Ureter (tissue), 1 donor: ENCODE data around the gene ANKS1A. TPM values are rescaled to one million over a fixed set of nuclear protein-coding genes. Genes with fewer than 3 reads are reported as not detected.
"Not testable (repeated sequence)": the region's sequence is repeated elsewhere in the genome, so short reads cannot be mapped to it uniquely, and the experiment has no call there.

Source experiments
- DNase-seq: peaks from one replicate; pipeline ENCODE4 v3.0.0-alpha.2; 2020; ENCODE audit warnings: low spot score
- total RNA-seq: library from RNA; stranded (reverse); gene quantifications from one replicate; pipeline ENCODE4 v1.2.4, GENCODE V29; 2023
- donor health status: DM: yes; HTN: yes; CAD: no.

ANKS1A gene
- 36.0 TPM for total RNA-seq

DNA sequence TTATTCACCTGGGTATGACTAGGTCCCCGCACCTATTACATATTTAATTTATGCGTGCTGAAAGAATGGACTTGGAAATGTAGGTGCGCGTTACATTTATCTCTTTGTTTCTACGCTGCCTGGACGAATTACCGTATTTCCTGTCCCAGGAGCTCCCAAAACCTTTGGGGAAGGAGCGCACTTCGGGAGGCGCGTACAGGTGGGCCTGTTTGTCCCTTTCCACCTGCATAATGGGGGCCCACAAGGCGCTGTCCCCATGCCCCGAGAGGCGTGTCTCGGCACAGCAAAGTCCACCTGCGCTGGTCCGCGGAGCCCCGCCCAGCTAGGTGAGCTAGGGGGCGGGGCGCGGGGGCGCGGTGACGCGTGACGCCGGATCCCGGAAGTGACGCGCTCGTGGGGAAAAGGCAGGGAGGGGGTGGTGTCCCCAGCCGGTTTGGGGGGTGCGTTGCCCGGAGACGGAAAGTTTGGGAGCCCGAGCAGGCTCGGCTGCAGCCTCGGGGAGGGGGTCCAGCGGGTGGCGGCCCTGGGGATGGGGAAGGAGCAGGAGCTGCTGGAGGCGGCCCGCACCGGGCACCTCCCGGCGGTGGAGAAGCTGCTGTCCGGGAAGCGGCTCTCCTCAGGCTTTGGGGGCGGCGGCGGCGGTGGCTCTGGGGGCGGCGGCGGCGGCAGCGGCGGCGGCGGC is at the start of gene ANKS1A:
Gene ANKS1A (plus strand): TSS at position 382 of the 682 bp plus-strand sequence. CDS start 148 bp downstream, at position 530.
- DNase-seq = peak; percentile 88

DNA sequence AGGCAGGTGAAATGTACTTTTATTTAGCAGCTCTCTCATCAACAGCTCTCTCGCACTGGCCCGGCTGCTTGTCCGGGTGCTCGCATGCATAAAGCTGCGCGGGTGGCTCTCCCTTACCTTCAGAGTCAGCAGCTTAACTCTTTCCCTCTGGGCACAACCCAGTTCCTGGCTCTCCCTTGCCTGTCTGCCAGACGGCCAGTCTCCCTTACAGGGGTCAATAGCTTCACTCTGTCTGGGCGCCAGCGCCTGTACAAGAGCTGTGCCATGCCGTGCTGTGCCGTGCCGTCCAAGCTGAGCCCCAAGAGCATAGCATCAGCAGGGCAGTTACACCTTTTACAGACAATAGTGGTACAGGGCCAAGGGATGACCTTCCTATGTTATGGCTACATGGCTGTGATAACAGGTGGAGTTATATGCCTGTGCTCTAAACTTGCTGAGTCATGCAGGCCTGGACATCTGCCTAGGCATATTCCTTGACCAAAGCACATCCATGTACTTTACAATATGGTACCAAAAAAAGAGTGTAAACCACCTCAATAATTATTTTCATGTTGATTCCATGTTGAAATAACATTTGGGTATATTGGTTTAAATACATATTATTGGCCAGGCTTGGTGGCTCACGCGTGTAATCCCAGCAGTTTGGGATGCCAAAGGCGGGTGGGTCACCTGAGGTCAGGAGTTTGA is 49.2 kb upstream of the ANKS1A start:
- no peak for DNase-seq

- not testable (repeated sequence) for DNase-seq
These were observed 40.0 kb upstream of the ANKS1A start for GRCh38 chr6:34849066-34849465.

DNA sequence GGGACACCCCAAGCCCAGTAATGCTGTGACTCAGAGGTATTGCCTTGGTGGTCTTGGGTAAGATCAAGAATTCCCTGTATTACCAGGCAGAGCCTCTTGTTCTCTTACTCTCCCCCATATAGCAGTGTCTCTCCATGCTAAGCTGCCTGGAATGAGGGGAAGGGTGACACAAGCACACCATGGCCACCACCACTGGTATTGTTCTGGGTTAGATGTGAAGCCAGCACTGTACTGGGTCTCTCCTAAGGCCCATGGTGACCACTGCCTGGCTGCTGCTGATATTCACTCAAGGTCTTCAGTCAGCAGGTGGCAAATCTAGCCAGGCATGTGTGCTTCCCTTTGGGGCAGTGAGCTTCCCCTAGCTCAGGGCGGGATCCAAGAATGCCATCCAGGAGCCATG is 37.7 kb upstream of the ANKS1A start:
- no peak for DNase-seq

DNA sequence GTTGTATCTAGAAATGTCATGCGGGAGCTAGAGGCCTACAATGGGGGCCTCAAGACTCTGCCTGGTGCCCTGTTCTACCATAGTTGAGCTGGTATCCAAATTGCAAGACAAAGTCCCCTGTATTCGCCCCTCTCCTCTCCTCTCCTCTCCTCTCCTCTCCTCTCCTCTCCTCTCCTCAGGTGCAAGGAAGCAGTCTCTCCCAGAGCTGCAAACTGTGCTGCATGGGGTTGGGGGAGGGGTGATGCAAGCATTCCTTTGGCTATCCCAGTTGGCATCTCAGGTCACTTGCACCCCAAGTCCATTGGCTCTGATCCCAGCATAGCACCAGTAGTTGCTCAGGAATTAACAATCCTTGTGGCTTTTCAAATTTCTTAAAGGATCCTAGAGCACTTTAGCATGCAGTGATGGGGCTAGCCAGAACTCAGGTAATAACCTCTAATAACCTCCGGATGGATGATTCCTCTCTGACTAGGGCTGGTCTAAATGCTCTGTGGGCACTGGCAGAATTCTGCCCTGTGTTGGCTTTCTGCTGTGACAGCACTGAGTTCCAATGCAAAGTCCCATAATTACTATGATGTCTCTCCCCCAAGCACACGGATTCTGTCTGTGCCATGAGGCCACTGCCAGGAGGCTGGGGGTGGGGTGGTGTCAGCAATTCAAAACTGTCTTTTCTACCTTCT is 36.5 kb upstream of the ANKS1A start:
- no peak for DNase-seq

- no peak for DNase-seq
These were observed 33.6 kb upstream of the ANKS1A start for GRCh38 chr6:34855463-34855862.

DNA sequence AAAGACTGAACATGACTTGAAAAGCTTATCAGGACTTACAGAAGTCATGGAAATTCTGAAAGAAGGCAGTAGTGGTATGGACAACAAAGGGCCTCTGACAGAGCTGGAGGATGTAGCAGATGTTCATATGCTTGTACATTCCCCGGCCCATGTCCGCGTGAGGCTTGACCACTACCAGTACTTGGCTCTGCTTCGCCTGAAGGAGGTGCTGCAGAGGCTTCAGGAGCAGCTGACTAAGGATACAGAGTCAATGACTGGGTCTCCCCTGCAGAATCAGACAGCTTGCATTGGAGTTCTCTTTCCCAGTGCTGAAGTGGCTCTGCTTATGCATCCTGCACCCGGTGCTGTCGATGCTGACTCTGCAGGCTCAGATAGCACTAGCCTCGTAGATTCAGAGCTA is 30.4 kb upstream of the ANKS1A start:
- DNase-seq = no peak

DNA sequence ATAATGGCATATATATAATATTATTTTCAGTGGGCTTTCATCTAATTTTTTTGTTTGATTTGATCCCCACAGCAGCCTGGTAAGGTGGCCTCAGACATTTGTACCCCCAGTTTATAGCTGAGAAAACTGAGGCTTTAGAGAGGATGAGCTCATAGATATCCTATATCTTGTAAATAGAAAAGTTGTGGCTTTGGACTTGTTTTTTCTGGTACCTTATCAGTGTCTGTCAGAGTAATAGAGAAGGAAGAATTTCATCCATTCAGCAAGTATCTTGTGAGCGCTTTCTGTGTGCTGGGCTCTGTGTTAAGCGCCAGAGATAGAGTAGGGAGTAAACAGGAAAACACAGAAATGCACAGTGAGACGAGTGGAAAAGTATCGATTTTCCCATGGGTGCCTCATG is 29.1 kb upstream of the ANKS1A start:
- DNase-seq = no peak

DNA sequence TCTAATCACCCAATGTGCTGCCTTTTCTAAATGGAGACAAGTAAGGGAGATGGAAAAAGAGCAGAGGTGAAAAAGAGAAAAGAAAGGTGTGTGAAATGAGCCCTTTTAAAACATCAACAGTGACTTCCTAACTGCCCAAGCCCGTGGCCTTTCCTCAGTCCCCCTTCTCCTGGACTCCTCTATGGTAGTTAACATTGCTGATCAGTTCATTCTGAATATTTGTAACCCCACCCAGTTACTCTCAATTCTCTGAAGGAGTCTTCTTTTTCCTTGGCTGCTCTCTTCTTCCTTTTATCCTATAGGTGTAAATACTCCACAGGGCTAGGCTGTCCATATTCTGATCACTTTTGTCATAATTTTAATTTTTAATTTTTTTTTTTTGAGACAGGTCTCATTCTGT is 28.3 kb upstream of the ANKS1A start:
- DNase-seq = no peak

DNA sequence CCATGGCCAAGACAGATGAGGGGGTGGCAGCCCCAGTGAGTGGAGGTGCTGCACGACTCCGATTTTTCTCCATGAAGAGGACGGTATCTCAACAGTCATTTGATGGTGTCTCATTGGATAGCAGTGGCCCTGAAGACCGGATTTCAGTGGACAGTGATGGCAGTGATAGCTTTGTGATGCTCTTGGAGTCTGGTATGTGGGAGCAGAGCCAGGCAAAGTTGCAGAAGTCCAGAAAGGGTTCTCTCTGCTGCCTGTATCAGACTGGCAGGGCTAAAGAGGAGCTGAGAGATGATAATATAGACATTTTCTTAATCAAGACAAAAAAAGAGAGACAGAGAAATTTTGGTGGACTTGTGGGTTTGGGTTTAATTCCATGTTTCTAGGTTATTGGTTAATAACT is 25.0 kb upstream of the ANKS1A start:
- no peak for DNase-seq

DNA sequence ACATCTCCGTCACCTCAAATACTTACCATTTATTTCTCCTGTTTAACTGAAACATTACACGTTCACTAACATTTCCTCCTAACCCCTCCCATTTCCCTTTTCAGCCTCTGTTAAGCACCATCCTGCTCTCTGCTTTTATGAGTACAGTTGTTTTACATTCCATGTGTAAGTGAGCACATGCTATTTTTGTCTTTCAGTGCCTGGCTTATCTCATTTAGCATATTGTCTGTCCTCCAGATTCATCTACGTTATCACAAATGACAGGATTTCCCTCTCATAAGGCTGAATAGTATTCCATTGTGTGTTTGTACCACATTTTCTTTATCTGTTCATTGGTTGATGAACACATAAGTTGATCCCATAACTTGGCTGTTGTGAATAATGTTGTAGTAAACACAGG is 23.9 kb upstream of the ANKS1A start:
- DNase-seq = no peak

GRCh38 chr6:34866509-34866908 is 22.5 kb upstream of the ANKS1A start:
- DNase-seq = no peak

DNA sequence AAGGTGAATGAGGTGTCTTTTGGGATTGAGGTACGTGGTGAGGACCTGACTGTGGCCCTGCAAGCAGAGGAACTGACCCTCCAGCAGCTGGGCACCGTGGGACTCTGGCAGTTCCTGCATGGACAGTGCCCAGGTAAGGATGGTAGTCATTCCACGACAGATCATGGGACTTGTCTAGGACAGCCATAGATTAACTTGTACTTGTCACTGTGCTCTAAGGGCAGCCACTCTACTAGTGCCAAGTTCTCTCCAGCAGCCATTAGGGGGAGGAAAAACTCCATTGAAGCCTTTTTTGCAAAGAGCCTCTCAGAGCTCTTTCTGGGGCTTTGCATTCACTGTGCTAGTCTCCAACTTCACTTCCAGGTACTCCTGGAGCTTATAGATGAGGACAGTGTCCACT is 21.6 kb upstream of the ANKS1A start:
- DNase-seq = no peak

- DNase-seq = no peak
These were observed 17.2 kb upstream of the ANKS1A start for GRCh38 chr6:34871853-34872252.

DNA sequence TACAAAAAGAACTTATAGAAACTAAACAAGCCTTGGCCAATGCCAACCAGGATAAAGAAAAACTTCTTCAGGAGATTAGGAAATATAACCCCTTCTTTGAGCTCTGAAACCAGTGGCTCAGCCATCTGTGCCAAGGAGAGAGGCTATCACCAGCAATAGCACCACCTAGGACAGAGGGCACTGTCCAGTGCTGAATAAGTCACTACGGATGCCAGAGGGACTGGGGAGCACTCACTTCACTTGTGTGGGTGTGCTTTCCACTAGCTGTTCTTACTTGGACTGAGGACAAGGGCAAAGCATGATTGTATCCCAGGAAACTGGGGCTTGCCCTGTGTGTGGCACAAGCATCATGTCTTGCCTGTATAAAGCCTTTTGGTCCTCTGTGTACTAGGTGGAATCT is 16.7 kb upstream of the ANKS1A start:
- no peak for DNase-seq

GRCh38 chr6:34875292-34876213 is 13.5 kb upstream of the ANKS1A start:
- DNase-seq = no peak

GRCh38 chr6:34876472-34876871 is 12.6 kb upstream of the ANKS1A start:
- DNase-seq = no peak

DNA sequence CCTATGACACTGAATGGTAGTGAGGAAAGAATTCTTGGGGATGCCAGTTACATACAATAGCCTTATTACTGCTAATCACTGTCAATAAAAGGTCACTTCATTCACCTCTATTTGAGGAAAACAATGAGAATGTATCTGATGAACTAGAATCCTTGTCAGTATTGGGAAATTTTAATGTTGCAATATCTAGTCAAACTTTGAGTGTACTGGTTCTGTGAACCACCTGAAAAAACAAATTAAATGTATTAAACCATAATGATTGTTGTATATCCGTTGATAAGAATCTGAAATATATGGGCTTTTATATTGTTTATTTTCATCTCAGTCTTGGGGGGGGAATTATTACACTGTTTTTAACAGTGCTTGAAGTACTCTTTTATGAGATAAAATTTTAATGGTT is 11.8 kb upstream of the ANKS1A start:
- DNase-seq = no peak

GRCh38 chr6:34877869-34878485 is 11.1 kb upstream of the ANKS1A start:
- DNase-seq = no peak

DNA sequence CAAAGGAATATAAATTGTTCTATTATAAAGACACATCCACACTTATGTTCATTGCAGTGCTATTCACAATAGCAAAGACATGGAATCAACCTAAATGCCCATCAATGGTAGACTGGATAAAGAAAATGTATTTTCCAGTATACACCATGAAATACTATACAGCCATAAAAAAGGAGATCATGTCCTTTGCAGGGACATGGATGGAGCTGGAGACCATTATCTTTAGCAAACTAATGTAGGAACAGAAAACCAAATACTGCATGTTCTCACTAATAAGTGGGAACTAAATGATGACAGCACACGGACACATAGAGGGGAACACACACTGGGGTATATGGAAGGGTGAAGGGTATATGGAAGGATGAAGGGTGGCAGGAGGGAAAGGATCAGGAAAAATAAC is 5.0 kb upstream of the ANKS1A start:
- not testable (repeated sequence) for DNase-seq

DNA sequence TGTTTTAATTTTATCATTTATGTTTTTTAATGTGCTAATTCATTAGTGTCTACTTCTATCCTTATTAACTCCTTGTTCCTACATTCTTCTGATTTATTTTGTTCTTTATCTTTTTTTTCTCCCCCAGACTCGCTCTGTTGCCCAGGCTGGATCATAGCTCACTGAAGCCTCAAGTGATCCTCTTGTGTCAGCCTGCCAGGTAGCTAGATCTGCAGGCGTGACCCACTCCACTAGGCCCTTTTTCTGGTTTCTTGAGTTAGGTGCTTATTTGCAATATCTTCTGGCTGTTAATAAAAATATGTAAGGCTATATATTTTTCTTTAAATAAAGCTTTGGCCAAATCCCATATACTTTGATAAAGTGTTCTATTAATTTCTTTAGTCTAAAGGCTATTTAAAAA is 4.1 kb upstream of the ANKS1A start:
- DNase-seq = no peak

GRCh38 chr6:34885837-34886236 is 3.2 kb upstream of the ANKS1A start:
- not testable (repeated sequence) for DNase-seq
